ENCODE data around the gene SPTLC3.

The SPTLC3 gene

GRCh38 chr20:13141546-13141945 lies 132.8 kb downstream of the SPTLC3 start:
- ATAC-seq: no peak
- no peak for TF ChIP-seq CSRNP3 (CRISPR knock-in tag; IDR thresholded peaks at IDR 0.05)
- TF ChIP-seq TCF4 (CRISPR knock-in tag; IDR thresholded peaks at IDR 0.05; ENCODE audit: borderline replicate concordance): peak; percentile 34; the same call in 1 of the 2 replicates
- no peak for TF ChIP-seq PPARA (CRISPR knock-in tag; IDR thresholded peaks at IDR 0.05; ENCODE audit: borderline replicate concordance)
- TF ChIP-seq SNAI2 (CRISPR knock-in tag; IDR thresholded peaks at IDR 0.05): no peak

DNA sequence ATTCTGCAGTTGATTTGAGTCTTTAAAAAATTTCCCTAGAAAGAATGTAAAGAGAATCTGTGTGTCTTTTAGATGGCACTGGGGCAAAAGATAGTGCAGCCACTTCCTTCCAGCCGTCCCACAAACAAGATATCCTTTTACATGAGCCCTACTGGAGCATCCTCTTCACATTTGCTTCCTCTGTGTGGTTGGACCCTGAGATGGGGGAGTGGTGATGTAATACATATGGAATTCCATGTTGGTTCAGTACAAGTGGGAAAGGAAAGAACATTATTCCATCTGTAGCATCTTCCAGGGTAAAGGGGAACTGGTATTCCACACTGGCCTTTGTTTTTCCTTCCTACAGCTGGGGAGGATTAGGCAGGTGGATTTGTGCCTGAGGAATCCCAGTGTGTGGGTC lies 133.4 kb downstream of the SPTLC3 start:
- no peak for ATAC-seq
- TF ChIP-seq, protein P1, sequence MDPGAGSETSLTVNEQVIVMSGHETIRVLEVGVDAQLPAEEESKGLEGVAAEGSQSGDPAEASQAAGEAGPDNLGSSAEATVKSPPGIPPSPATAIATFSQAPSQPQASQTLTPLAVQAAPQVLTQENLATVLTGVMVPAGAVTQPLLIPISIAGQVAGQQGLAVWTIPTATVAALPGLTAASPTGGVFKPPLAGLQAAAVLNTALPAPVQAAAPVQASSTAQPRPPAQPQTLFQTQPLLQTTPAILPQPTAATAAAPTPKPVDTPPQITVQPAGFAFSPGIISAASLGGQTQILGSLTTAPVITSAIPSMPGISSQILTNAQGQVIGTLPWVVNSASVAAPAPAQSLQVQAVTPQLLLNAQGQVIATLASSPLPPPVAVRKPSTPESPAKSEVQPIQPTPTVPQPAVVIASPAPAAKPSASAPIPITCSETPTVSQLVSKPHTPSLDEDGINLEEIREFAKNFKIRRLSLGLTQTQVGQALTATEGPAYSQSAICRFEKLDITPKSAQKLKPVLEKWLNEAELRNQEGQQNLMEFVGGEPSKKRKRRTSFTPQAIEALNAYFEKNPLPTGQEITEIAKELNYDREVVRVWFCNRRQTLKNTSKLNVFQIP (CRISPR knock-in tag; IDR thresholded peaks at IDR 0.05; ENCODE audit: borderline replicate concordance, low read depth): no peak
- TF ChIP-seq ZC3H10 (CRISPR knock-in tag; IDR thresholded peaks at IDR 0.05) (no peak), ISL1 (CRISPR knock-in tag; IDR thresholded peaks at IDR 0.05) (no peak), SNAI2 (CRISPR knock-in tag; IDR thresholded peaks at IDR 0.05) (no peak), OSR1 (CRISPR knock-in tag; IDR thresholded peaks at IDR 0.05) (no peak), ZFP30 (CRISPR knock-in tag; IDR thresholded peaks at IDR 0.05) (no peak), TSHZ2 (CRISPR knock-in tag; IDR thresholded peaks at IDR 0.05) (no peak), ZNF565 (CRISPR knock-in tag; conservative IDR thresholded peaks at IDR 0.05; ENCODE audit: low read depth) (no peak), BACH2 (CRISPR knock-in tag; IDR thresholded peaks at IDR 0.05; ENCODE audit: borderline replicate concordance) (no peak), ZNF8 (CRISPR knock-in tag; IDR thresholded peaks at IDR 0.05) (no peak), RARB (CRISPR knock-in tag; IDR thresholded peaks at IDR 0.05) (no peak), ZNF70 (CRISPR knock-in tag; IDR thresholded peaks at IDR 0.05) (no peak), TOX (CRISPR knock-in tag; IDR thresholded peaks at IDR 0.05; ENCODE audit: borderline replicate concordance) (no peak), TCF4 (CRISPR knock-in tag; IDR thresholded peaks at IDR 0.05; ENCODE audit: borderline replicate concordance) (no peak), GLIS3 (CRISPR knock-in tag; IDR thresholded peaks at IDR 0.05) (no peak), ESRRG (CRISPR knock-in tag; IDR thresholded peaks at IDR 0.05) (no peak), CSDC2 (CRISPR knock-in tag; IDR thresholded peaks at IDR 0.05) (no peak), ARNTL (CRISPR knock-in tag; IDR thresholded peaks at IDR 0.05; ENCODE audit: borderline replicate concordance, low read depth) (no peak), CSRNP3 (CRISPR knock-in tag; IDR thresholded peaks at IDR 0.05) (no peak)
- TF ChIP-seq, protein P2, sequence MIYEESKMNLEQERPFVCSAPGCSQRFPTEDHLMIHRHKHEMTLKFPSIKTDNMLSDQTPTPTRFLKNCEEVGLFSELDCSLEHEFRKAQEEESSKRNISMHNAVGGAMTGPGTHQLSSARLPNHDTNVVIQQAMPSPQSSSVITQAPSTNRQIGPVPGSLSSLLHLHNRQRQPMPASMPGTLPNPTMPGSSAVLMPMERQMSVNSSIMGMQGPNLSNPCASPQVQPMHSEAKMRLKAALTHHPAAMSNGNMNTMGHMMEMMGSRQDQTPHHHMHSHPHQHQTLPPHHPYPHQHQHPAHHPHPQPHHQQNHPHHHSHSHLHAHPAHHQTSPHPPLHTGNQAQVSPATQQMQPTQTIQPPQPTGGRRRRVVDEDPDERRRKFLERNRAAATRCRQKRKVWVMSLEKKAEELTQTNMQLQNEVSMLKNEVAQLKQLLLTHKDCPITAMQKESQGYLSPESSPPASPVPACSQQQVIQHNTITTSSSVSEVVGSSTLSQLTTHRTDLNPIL (CRISPR knock-in tag; IDR thresholded peaks at IDR 0.05; ENCODE audit: low read depth): no peak

GRCh38 chr20:13147071-13147963 lies 138.5 kb downstream of the SPTLC3 start:
- no peak for ATAC-seq
- TF ChIP-seq TCF4 (CRISPR knock-in tag; IDR thresholded peaks at IDR 0.05; ENCODE audit: borderline replicate concordance) (no peak), ZFP3 (CRISPR knock-in tag; IDR thresholded peaks at IDR 0.05) (no peak)

Measured in SK-N-SH treated with all-trans-retinoic acid at 6 μM for 48 hours (cell line).